SU-DHL-6 (cell line): ENCODE data around the gene DMRTB1.

ENCODE experiments used
- EZH2phosphoT487 ChIP-seq: fragments of 200-600 bp; sonication (generic), shearing (Covaris generic); conservative IDR thresholded peaks from 2 replicates; pipeline ENCODE4 v1.6.1; 2018; ENCODE audit warnings: mild to moderate bottlenecking, antibody characterized with exemption, low read length, moderate library complexity, mixed read lengths
- TF ChIP-seq, protein P1 (sequence below): fragments of 200-600 bp; sonication (generic); IDR thresholded peaks from one replicate; pipeline ENCODE4 v1.5.1; 2017; ENCODE audit warnings: antibody characterized with exemption, mild to moderate bottlenecking, low read length, moderate library complexity; ENCODE audit not compliant: insufficient read depth, poor library complexity, severe bottlenecking

DNA sequence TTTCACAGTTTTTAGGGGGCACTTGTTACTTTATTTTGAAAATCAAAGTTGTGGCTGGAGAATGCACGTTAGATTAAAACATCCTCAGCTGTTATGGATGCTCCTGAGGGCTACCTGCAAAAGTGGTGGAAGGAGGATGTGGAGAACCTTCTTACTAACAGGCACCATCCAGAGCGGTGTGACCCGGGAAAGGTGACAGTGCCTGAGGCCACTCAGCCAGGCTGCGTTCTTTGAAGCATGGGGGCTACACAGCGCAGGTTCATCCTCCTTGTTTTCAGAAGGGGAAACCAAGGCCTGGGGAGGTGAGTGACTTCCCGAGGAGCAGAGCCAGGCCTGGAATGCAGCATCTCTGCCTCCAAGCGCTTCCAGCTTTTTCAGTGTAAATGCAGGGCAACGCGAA, 24.0 kb downstream of the DMRTB1 start:
- TF ChIP-seq, protein P1, sequence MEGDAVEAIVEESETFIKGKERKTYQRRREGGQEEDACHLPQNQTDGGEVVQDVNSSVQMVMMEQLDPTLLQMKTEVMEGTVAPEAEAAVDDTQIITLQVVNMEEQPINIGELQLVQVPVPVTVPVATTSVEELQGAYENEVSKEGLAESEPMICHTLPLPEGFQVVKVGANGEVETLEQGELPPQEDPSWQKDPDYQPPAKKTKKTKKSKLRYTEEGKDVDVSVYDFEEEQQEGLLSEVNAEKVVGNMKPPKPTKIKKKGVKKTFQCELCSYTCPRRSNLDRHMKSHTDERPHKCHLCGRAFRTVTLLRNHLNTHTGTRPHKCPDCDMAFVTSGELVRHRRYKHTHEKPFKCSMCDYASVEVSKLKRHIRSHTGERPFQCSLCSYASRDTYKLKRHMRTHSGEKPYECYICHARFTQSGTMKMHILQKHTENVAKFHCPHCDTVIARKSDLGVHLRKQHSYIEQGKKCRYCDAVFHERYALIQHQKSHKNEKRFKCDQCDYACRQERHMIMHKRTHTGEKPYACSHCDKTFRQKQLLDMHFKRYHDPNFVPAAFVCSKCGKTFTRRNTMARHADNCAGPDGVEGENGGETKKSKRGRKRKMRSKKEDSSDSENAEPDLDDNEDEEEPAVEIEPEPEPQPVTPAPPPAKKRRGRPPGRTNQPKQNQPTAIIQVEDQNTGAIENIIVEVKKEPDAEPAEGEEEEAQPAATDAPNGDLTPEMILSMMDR = no peak
- TF ChIP-seq EZH2phosphoT487 = no peak
